Thyroid gland (tissue), 4 donors: ENCODE results near the gene KLC3. TPM values are rescaled to one million over a fixed set of nuclear protein-coding genes. Genes with fewer than 3 reads are reported as not detected.

ENCODE experiments used
- DNase-seq, 2 donors: peaks; one replicate each; pipeline ENCODE4 v3.0.0-alpha.2; 2019
- H3K27ac ChIP-seq, 3 donors: fragments of 200-600 bp; sonication (generic); 1 replicate in 2 of 3; 2 replicates in 1 of 3; pipeline ENCODE4 v1.5.1; 2016 to 2019; ENCODE audit warnings: mild to moderate bottlenecking in 1 of 3, moderate library complexity in 1 of 3
- H3K27me3 ChIP-seq: fragments of 200-600 bp; sonication (generic); one replicate; pipeline ENCODE4 v1.5.1; 2019
- H3K36me3 ChIP-seq, 2 donors: fragments of 200-600 bp; sonication (generic); one replicate each; pipeline ENCODE4 v1.5.1; 2016 to 2019
- H3K4me1 ChIP-seq, 2 donors: fragments of 200-600 bp; sonication (generic); one replicate each; pipeline ENCODE4 v1.5.1; 2017 to 2019
- H3K4me3 ChIP-seq, 3 donors: fragments of 200-600 bp; sonication (generic); replicated peaks in 1 of 3; 1 replicate in 2 of 3; 2 replicates in 1 of 3; pipeline ENCODE4 v1.5.1; 2016; ENCODE audit warnings: mild to moderate bottlenecking in 1 of 3
- H3K9me3 ChIP-seq: fragments of 200-600 bp; sonication (generic); one replicate; pipeline ENCODE4 v1.5.1; 2017
- CTCF ChIP-seq, 6 experiments: fragments of 200-600 bp in 3 of 6; fragments of 450-650 bp in 3 of 6; sonication (generic) in 3 of 6; IDR thresholded peaks; one replicate each; pipeline ENCODE4 v1.5.1; 2016 to 2019; ENCODE audit warnings: antibody characterized with exemption in 6 of 6, mild to moderate bottlenecking in 2 of 6, inconsistent platforms in 1 of 6, moderate library complexity in 1 of 6
- POLR2A ChIP-seq, 2 donors: fragments of 450-650 bp; IDR thresholded peaks; one replicate each; pipeline ENCODE4 v1.6.1; 2017; ENCODE audit warnings: antibody characterized with exemption in 2 of 2, mild to moderate bottlenecking in 2 of 2, moderate library complexity in 1 of 2
- WGBS, 2 donors: methylation state at CpG; one replicate each; pipeline ENCODE4 v1.1.5; 2017; 5-methylcytosine and 5-hydroxymethylcytosine counted together
- intact Hi-C: fragments of 100-400 bp; cut with DNase I; formaldehyde crosslinking; loops from one replicate; pipeline ENCODE4 v1.15.1; 2023
- total RNA-seq, 4 donors: library from RNA; depleted of rRNA; stranded (reverse); fragments of >200 nt; gene quantifications; one replicate each; pipeline ENCODE4 v1.2.3, GENCODE V29; 2016

KLC3 gene
- total RNA-seq, 4 donors from 2014 or later, result 0.45 to 1.2 (median 0.83) TPM

GRCh38 chr19:45336696-45337251 is 3.8 kb upstream of the KLC3 start:
- Histone ChIP-seq H3K4me3 (no peak overlapping the region), H3K4me1 (peaks cover 0 to 6% of the 10 kb centered on the region in 2 donors), H3K27me3 (no peaks in the 10 kb centered on the region), H3K27ac (no peak overlapping the region), H3K36me3 (no peaks in the 10 kb centered on the region), H3K9me3 (no peaks in the 10 kb centered on the region)
- intact Hi-C loops, result no loop called here
- WGBS, 2 donors, result 65 to 69% methylated on average over 11 of the region's 11 CpGs
- TF ChIP-seq CTCF (IDR thresholded peaks at IDR 0.05), result no peak
- no peak for TF ChIP-seq POLR2A (IDR thresholded peaks at IDR 0.05)
- DNase-seq, result no peak

- Histone ChIP-seq H3K36me3 (no peaks in the 10 kb centered on the region), H3K4me1 (peaks cover 0 to 6% of the 10 kb centered on the region in 2 donors), H3K27ac (no peak overlapping the region), H3K27me3 (no peaks in the 10 kb centered on the region), H3K4me3 (no peak overlapping the region), H3K9me3 (no peaks in the 10 kb centered on the region)
- TF ChIP-seq POLR2A (IDR thresholded peaks at IDR 0.05), result no peak
- no peak for TF ChIP-seq CTCF (IDR thresholded peaks at IDR 0.05)
- intact Hi-C loops, result loop anchor here (5.0 kb wide), 1 partner anchor 87 kb away; the partner anchor contains the start of gene MARK4
- DNase-seq, result no peak
- 91% methylated on average over 6 of the region's 6 CpGs for WGBS, 2 donors
These were observed 921 bp upstream of the KLC3 start for GRCh38 chr19:45339629-45340028.

- Histone ChIP-seq H3K4me1 (peaks cover 0 to 6% of the 10 kb centered on the region in 2 donors), H3K27me3 (no peaks in the 10 kb centered on the region), H3K4me3 (peak overlapping the region in 1 of 3 donors; percentile 40), H3K27ac (no peak overlapping the region), H3K9me3 (no peaks in the 10 kb centered on the region), H3K36me3 (no peaks in the 10 kb centered on the region)
- intact Hi-C loops, result loop anchor here (5.0 kb wide), 1 partner anchor 89 kb away; the partner anchor contains the start of gene MARK4
- DNase-seq, result peak; percentile 11 to 17
- 20 to 25% methylated on average over 15 to 16 of the region's 25 CpGs for WGBS, 2 donors
- no peak for TF ChIP-seq CTCF (IDR thresholded peaks at IDR 0.05)
- no peak for TF ChIP-seq POLR2A (IDR thresholded peaks at IDR 0.05)
These were observed 426 bp downstream of the KLC3 start for GRCh38 chr19:45340899-45341453.

GRCh38 chr19:45342911-45343310 is 2.4 kb downstream of the KLC3 start:
- H3K27me3 ChIP-seq, result no peaks in the 10 kb centered on the region
- intact Hi-C loops, result loop anchor here (5.0 kb wide), 1 partner anchor 91 kb away; the partner anchor contains the start of gene MARK4
- TF ChIP-seq POLR2A (IDR thresholded peaks at IDR 0.05) (no peak), CTCF (IDR thresholded peaks at IDR 0.05) (no peak)
- H3K9me3 ChIP-seq, result no peaks in the 10 kb centered on the region
- no peak overlapping the region for H3K4me3 ChIP-seq
- WGBS, 2 donors, result 69 to 73% methylated on average over 13 of the region's 13 CpGs
- H3K27ac ChIP-seq, result no peak overlapping the region
- H3K36me3 ChIP-seq, result no peaks in the 10 kb centered on the region
- peaks cover 0 to 6% of the 10 kb centered on the region in 2 donors for H3K4me1 ChIP-seq
- DNase-seq, result no peak
